ENCODE measurements around the gene ZNF484.
A peak's percentile ranks its signal among the peaks of the same experiment; 100 is the strongest.
"Not testable (repeated sequence)": the region's sequence is repeated elsewhere in the genome, so short reads cannot be mapped to it uniquely, and the experiment has no call there.

The ZNF484 gene

DNA sequence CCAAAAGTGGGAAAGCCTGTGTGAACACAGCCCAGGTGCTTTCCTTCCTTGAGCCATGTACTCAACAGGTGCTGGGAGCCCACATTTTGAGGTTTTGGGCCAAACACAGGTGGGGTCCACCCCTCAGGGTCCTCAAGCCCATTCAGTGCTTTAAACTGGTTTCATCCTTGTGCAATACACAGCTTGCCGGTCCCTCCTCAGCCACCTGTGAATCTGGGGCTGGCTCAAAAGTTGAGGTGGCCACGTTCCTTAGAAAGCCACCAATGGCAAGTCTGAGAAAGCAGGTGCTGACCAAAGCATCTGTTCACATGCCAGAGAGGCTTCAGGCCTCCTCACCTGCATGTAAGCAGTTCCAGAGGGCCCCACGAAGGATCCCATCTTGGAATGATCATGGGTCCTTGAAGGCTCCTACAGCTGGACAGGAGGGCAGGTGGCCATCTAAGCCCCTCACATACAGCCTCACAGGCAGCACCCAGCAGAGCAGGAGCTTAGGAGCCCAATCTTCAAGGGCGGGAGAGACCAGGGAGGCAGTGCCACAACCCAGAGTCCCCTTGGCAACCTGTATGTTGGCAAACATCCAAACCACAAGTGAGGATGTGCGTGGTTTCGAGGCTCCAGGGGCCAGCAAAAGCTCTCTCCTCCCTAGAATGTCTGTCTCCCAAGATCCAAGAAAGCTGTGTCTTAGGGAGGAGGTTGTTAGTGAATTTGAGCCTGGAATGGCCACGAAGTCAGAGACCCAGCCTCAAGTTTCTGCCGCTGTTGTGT is 9.2 kb upstream of the ZNF484 start:
- peaks cover 0 to 20% (median 15%) of the 10 kb centered on the region in 4 experiments for H3K4me1 ChIP-seq (ENCODE audit: control extremely low read depth in 1 of 4, control insufficient read depth in 4 of 4, insufficient read depth in 4 of 4, low read length in 3 of 4)
- H3K27ac ChIP-seq (ENCODE audit: insufficient read depth in 1 of 2, low read depth in 1 of 2, low read length in 2 of 2, poor library complexity in 1 of 2, severe bottlenecking in 2 of 2); POLR2A ChIA-PET; H3K27me3 ChIP-seq (replicated peaks in 2 of 5; ENCODE audit: control insufficient read depth in 4 of 5, insufficient read depth in 5 of 5, low read length in 4 of 5); H3K36me3 ChIP-seq (ENCODE audit: control insufficient read depth in 4 of 4, insufficient read depth in 4 of 4, low read length in 3 of 4); H3K9me3 ChIP-seq (ENCODE audit: control extremely low read depth in 1 of 5, control insufficient read depth in 4 of 5, insufficient read depth in 2 of 5, low read depth in 1 of 5, low read length in 4 of 5); CTCF ChIA-PET: not testable (repeated sequence)
- DNase-seq: peak; percentile 70 to 86 (median 86)
- WGBS (ENCODE audit: insufficient coverage): 56% methylated on average over 6 of the region's 8 CpGs
- H3K4me3 ChIP-seq (ENCODE audit: control insufficient read depth in 1 of 7, extremely low read depth in 1 of 7, insufficient read depth in 4 of 7, low read depth in 2 of 7, low read length in 6 of 7): peak overlapping the region in 1 of 7 experiments; percentile 16

DNA sequence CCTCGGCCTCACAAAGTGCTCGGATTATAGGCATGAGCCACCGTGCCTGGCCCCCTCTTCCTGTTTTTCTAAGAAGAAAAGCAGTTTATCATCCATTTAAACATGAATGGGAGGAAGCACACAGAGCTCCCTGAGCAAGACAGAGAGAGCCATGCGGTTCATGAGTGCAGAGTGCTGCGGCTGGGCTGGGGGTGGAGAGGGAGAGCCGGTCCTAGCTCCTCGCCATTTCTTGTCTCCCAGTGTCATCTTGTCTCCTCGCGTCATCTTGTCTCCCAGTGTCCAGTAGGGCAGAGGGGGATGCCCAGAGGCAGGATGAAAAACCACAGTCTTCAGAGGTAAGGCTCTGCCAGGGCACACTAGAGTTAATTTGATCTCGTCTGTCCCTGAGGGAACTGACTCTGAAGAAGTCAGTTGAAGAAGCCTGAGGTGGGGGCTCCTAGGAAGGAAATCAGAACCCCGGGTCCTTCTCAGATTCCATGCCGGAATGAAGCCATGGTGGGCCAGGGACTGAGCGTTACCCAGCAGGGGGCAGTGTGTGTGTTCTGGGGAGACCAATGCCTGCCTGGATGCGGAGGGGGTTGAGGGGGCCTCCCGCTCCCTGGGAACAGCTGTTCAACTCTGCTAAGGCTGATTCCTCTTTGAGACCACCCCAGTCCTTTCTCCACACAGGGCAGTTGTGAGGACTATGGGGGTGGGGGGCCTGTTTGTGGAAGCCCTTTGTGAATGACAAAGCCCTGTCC is 6.0 kb upstream of the ZNF484 start:
- H3K27ac ChIP-seq (ENCODE audit: insufficient read depth in 1 of 2, low read depth in 1 of 2, low read length in 2 of 2, poor library complexity in 1 of 2, severe bottlenecking in 2 of 2); POLR2A ChIA-PET: not testable (repeated sequence)

DNA sequence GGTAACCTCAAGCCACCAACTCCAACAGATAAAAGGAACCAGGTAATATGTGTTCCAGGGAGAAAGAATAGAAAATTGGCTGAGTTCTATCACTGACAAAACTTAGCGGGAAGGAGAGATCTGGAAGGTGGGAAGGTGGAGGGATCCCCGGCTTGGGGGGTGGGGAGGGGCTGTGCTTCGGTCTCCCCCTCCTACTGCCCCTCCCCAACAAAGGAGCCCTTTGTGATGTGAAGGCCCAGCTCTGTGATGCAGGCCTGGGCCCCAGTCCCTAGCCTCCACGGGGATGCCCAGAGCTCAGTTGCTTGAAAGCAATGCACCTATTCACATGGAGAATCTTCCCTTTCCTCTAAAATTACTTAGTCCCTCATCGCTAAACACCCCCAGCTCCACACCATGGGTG is 4.4 kb upstream of the ZNF484 start:
- no peaks in the 10 kb centered on the region for H3K36me3 ChIP-seq (ENCODE audit: control insufficient read depth in 4 of 4, insufficient read depth in 4 of 4, low read length in 3 of 4)
- no peak for DNase-seq
- WGBS (ENCODE audit: insufficient coverage): 100% methylated on average over 3 of the region's 5 CpGs
- no peaks in the 10 kb centered on the region for H3K9me3 ChIP-seq (ENCODE audit: control extremely low read depth in 1 of 5, control insufficient read depth in 4 of 5, insufficient read depth in 2 of 5, low read depth in 1 of 5, low read length in 4 of 5)
- no peak overlapping the region for H3K27ac ChIP-seq (ENCODE audit: insufficient read depth in 1 of 2, low read depth in 1 of 2, low read length in 2 of 2, poor library complexity in 1 of 2, severe bottlenecking in 2 of 2)
- H3K4me1 ChIP-seq (ENCODE audit: control extremely low read depth in 1 of 4, control insufficient read depth in 4 of 4, insufficient read depth in 4 of 4, low read length in 3 of 4): peaks cover 0 to 16% (median 12%) of the 10 kb centered on the region in 4 experiments
- POLR2A ChIA-PET: no interaction called here
- H3K4me3 ChIP-seq (ENCODE audit: control insufficient read depth in 1 of 7, extremely low read depth in 1 of 7, insufficient read depth in 4 of 7, low read depth in 2 of 7, low read length in 6 of 7): no peak overlapping the region
- CTCF ChIA-PET: no interaction called here
- H3K27me3 ChIP-seq (replicated peaks in 2 of 5; ENCODE audit: control insufficient read depth in 4 of 5, insufficient read depth in 5 of 5, low read length in 4 of 5): no peaks in the 10 kb centered on the region

More for the DNA sequence above, 6.0 kb upstream of the ZNF484 start:
- H3K27me3 ChIP-seq (replicated peaks in 2 of 5; ENCODE audit: control insufficient read depth in 4 of 5, insufficient read depth in 5 of 5, low read length in 4 of 5); DNase-seq; H3K4me3 ChIP-seq (ENCODE audit: control insufficient read depth in 1 of 7, extremely low read depth in 1 of 7, insufficient read depth in 4 of 7, low read depth in 2 of 7, low read length in 6 of 7); CTCF ChIA-PET; H3K36me3 ChIP-seq (ENCODE audit: control insufficient read depth in 4 of 4, insufficient read depth in 4 of 4, low read length in 3 of 4); H3K9me3 ChIP-seq (ENCODE audit: control extremely low read depth in 1 of 5, control insufficient read depth in 4 of 5, insufficient read depth in 2 of 5, low read depth in 1 of 5, low read length in 4 of 5): not testable (repeated sequence)
- WGBS (ENCODE audit: insufficient coverage): 45% methylated on average over 9 of the region's 15 CpGs
- H3K4me1 ChIP-seq (ENCODE audit: control extremely low read depth in 1 of 4, control insufficient read depth in 4 of 4, insufficient read depth in 4 of 4, low read length in 3 of 4): peaks cover 0 to 20% (median 15%) of the 10 kb centered on the region in 4 experiments

DNA sequence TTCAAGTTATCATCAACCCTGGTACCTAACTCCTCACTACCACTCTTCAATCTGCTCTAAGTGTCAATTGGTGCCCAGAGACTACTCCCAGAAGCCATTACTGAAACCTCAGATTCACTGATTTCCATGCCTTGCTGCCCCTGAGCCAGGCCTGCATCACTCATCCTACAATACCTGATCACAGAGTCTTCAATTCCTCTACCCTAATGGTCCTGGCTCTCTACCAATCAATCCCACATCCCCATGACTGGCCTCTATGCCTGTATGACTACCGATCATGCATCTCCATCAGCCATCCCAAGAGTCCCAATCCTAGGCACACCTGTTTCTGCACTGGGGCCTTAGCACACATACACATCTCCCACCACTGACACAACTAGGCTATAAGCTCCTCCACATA is 2.5 kb downstream of the ZNF484 start:
- DNase-seq: no peak
- ChIA-PET CTCF (no interaction called here), POLR2A (no interaction called here)
- Histone ChIP-seq H3K9me3 (ENCODE audit: control extremely low read depth in 1 of 5, control insufficient read depth in 4 of 5, insufficient read depth in 2 of 5, low read depth in 1 of 5, low read length in 4 of 5) (no peaks in the 10 kb centered on the region), H3K36me3 (ENCODE audit: control insufficient read depth in 4 of 4, insufficient read depth in 4 of 4, low read length in 3 of 4) (peaks cover 3 to 12% (median 4%) of the 10 kb centered on the region in 4 experiments), H3K4me1 (ENCODE audit: control extremely low read depth in 1 of 4, control insufficient read depth in 4 of 4, insufficient read depth in 4 of 4, low read length in 3 of 4) (peaks cover 0 to 9% (median 2%) of the 10 kb centered on the region in 4 experiments), H3K27me3 (replicated peaks in 2 of 5; ENCODE audit: control insufficient read depth in 4 of 5, insufficient read depth in 5 of 5, low read length in 4 of 5) (no peaks in the 10 kb centered on the region), H3K27ac (ENCODE audit: insufficient read depth in 1 of 2, low read depth in 1 of 2, low read length in 2 of 2, poor library complexity in 1 of 2, severe bottlenecking in 2 of 2) (no peak overlapping the region), H3K4me3 (ENCODE audit: control insufficient read depth in 1 of 7, extremely low read depth in 1 of 7, insufficient read depth in 4 of 7, low read depth in 2 of 7, low read length in 6 of 7) (no peak overlapping the region)
- WGBS (ENCODE audit: insufficient coverage): no CpG with 5 or more reads among the region's 1 CpG

DNA sequence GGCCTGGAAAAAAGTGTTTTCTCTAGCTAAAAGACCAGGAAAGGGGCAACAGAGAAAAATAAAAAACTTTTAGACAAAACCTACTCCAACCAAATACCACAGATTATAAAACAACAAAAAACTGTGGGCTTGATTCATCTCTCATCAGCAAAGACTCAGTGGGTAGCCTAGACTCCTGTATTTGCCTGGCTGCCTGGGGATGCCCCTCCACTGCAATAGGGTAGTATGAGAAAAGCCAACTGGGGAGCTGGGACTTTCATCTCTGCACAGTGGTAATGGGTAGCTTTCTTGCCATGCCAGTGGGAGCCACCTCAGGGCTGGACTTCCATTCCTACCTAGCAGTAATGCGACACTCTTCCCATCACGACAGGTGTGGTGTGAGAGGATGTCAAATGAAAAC is 7.5 kb downstream of the ZNF484 start:
- no peak overlapping the region for H3K27ac ChIP-seq (ENCODE audit: insufficient read depth in 1 of 2, low read depth in 1 of 2, low read length in 2 of 2, poor library complexity in 1 of 2, severe bottlenecking in 2 of 2)
- no peak for DNase-seq
- no peaks in the 10 kb centered on the region for H3K4me1 ChIP-seq (ENCODE audit: control extremely low read depth in 1 of 4, control insufficient read depth in 4 of 4, insufficient read depth in 4 of 4, low read length in 3 of 4)
- H3K36me3 ChIP-seq (ENCODE audit: control insufficient read depth in 4 of 4, insufficient read depth in 4 of 4, low read length in 3 of 4): peaks cover 9 to 47% (median 21%) of the 10 kb centered on the region in 4 experiments
- H3K27me3 ChIP-seq (replicated peaks in 2 of 5; ENCODE audit: control insufficient read depth in 4 of 5, insufficient read depth in 5 of 5, low read length in 4 of 5): no peaks in the 10 kb centered on the region
- no CpG with 5 or more reads among the region's 2 CpGs for WGBS (ENCODE audit: insufficient coverage)
- POLR2A ChIA-PET: no interaction called here
- CTCF ChIA-PET: no interaction called here
- peaks cover 0 to 3% (median 1%) of the 10 kb centered on the region in 5 experiments for H3K9me3 ChIP-seq (ENCODE audit: control extremely low read depth in 1 of 5, control insufficient read depth in 4 of 5, insufficient read depth in 2 of 5, low read depth in 1 of 5, low read length in 4 of 5)
- no peak overlapping the region for H3K4me3 ChIP-seq (ENCODE audit: control insufficient read depth in 1 of 7, extremely low read depth in 1 of 7, insufficient read depth in 4 of 7, low read depth in 2 of 7, low read length in 6 of 7)

DNA sequence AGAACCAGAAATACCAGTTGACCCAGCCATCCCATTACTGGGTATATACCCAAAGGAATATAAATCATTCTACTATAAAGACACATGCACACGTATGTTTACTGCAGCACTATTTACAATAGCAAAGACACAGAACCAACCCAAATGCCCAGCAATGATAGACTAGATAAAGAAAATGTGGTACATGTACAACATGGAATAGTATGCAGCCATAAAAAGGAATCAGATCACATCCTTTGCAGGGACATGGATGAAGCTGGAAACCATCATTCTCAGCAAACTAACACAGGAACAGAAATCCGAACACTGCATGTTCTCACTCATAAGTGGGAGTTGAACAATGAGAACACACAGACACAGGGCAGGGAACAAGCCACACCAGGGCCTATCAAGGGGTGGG is 11.2 kb downstream of the ZNF484 start:
- H3K4me1 ChIP-seq (ENCODE audit: control extremely low read depth in 1 of 4, control insufficient read depth in 4 of 4, insufficient read depth in 4 of 4, low read length in 3 of 4); H3K9me3 ChIP-seq (ENCODE audit: control extremely low read depth in 1 of 5, control insufficient read depth in 4 of 5, insufficient read depth in 2 of 5, low read depth in 1 of 5, low read length in 4 of 5); H3K4me3 ChIP-seq (ENCODE audit: control insufficient read depth in 1 of 7, extremely low read depth in 1 of 7, insufficient read depth in 4 of 7, low read depth in 2 of 7, low read length in 6 of 7); CTCF ChIA-PET; DNase-seq; POLR2A ChIA-PET; H3K27ac ChIP-seq (ENCODE audit: insufficient read depth in 1 of 2, low read depth in 1 of 2, low read length in 2 of 2, poor library complexity in 1 of 2, severe bottlenecking in 2 of 2); H3K27me3 ChIP-seq (replicated peaks in 2 of 5; ENCODE audit: control insufficient read depth in 4 of 5, insufficient read depth in 5 of 5, low read length in 4 of 5): not testable (repeated sequence)
- WGBS (ENCODE audit: insufficient coverage): no CpG with 5 or more reads among the region's 2 CpGs
- peaks cover 9 to 61% (median 21%) of the 10 kb centered on the region in 4 experiments for H3K36me3 ChIP-seq (ENCODE audit: control insufficient read depth in 4 of 4, insufficient read depth in 4 of 4, low read length in 3 of 4)

DNA sequence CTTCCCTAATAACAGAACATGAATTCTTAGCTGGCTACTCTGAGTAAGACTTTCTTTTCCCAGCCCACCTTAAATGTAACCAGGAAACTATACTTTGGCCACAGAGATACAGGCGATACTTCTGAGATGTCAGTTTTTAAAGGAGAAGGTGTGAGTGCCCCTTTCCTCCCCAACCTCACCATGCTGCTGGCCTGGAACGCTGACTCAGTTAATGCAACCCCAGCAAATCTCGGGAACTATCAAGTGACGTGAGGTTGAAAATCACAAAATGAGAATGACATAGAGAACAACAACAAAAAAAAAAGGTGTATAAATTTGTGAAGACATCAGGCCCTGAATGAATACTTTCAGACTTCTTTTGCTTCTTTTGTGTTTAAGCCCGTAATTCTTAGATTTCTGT is 13.7 kb downstream of the ZNF484 start:
- ChIA-PET CTCF (no interaction called here), POLR2A (no interaction called here)
- no peak for DNase-seq
- no peak overlapping the region for H3K27ac ChIP-seq (ENCODE audit: insufficient read depth in 1 of 2, low read depth in 1 of 2, low read length in 2 of 2, poor library complexity in 1 of 2, severe bottlenecking in 2 of 2)
- peaks cover 5 to 13% (median 10%) of the 10 kb centered on the region in 5 experiments for H3K9me3 ChIP-seq (ENCODE audit: control extremely low read depth in 1 of 5, control insufficient read depth in 4 of 5, insufficient read depth in 2 of 5, low read depth in 1 of 5, low read length in 4 of 5)
- WGBS (ENCODE audit: insufficient coverage): 75% methylated on average over 1 of the region's 5 CpGs
- no peaks in the 10 kb centered on the region for H3K27me3 ChIP-seq (replicated peaks in 2 of 5; ENCODE audit: control insufficient read depth in 4 of 5, insufficient read depth in 5 of 5, low read length in 4 of 5)
- H3K36me3 ChIP-seq (ENCODE audit: control insufficient read depth in 4 of 4, insufficient read depth in 4 of 4, low read length in 3 of 4): peaks cover 21 to 65% (median 28%) of the 10 kb centered on the region in 4 experiments
- no peak overlapping the region for H3K4me3 ChIP-seq (ENCODE audit: control insufficient read depth in 1 of 7, extremely low read depth in 1 of 7, insufficient read depth in 4 of 7, low read depth in 2 of 7, low read length in 6 of 7)
- H3K4me1 ChIP-seq (ENCODE audit: control extremely low read depth in 1 of 4, control insufficient read depth in 4 of 4, insufficient read depth in 4 of 4, low read length in 3 of 4): no peaks in the 10 kb centered on the region

All from common myeloid progenitor, CD34-positive (primary cell).